Adrenal gland (tissue), 5 donors: ENCODE measurements around the gene CCDC170.

Experiments used
- POLR2A ChIP-seq, 2 donors: fragments of 450-650 bp; IDR thresholded peaks; one replicate each; pipeline ENCODE4 v1.6.1; 2017; ENCODE audit warnings: antibody characterized with exemption in 2 of 2, mild to moderate bottlenecking in 2 of 2, moderate library complexity in 1 of 2
- TF ChIP-seq, protein P1 (sequence below), 6 experiments: fragments of 450-650 bp in 4 of 6; fragments of 200-600 bp in 2 of 6; sonication (generic) in 1 of 6; IDR thresholded peaks; 1 replicate in 5 of 6; 2 replicates in 1 of 6; pipeline versions ENCODE4 v1.5.1 to v1.8.0; 2016 to 2021; ENCODE audit warnings: antibody characterized with exemption in 6 of 6, mild to moderate bottlenecking in 2 of 6, moderate library complexity in 1 of 6
- donor health status: DM: no; HTN: no; CAD: no.

DNA sequence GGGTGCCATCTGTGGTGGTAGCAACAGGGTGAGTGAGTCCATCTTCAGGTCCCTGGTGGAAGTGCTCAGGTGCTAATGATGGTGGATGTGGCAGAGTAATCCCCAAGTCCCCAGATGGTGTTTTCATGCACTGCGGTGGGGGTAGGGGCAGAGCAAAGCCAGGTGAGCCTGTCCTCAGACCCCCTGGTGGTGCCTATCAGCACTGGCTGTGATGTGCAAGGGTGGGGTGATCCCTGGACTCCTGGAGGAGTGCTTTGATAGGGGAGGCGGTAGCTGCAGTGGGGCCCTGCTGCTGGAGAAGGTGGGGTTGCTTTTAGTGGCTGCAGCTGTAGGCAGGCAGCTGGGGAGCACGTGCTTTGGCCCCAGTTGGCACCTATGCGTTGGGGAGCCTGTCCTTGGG is 70.8 kb downstream of the CCDC170 start:
- TF ChIP-seq, protein P1, sequence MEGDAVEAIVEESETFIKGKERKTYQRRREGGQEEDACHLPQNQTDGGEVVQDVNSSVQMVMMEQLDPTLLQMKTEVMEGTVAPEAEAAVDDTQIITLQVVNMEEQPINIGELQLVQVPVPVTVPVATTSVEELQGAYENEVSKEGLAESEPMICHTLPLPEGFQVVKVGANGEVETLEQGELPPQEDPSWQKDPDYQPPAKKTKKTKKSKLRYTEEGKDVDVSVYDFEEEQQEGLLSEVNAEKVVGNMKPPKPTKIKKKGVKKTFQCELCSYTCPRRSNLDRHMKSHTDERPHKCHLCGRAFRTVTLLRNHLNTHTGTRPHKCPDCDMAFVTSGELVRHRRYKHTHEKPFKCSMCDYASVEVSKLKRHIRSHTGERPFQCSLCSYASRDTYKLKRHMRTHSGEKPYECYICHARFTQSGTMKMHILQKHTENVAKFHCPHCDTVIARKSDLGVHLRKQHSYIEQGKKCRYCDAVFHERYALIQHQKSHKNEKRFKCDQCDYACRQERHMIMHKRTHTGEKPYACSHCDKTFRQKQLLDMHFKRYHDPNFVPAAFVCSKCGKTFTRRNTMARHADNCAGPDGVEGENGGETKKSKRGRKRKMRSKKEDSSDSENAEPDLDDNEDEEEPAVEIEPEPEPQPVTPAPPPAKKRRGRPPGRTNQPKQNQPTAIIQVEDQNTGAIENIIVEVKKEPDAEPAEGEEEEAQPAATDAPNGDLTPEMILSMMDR (IDR thresholded peaks at IDR 0.05): no peak
- TF ChIP-seq POLR2A (IDR thresholded peaks at IDR 0.05): no peak
